ENCODE results near the gene HOXD9.

- no peak for TF ChIP-seq CTCF (conservative IDR thresholded peaks at IDR 0.05; ENCODE audit: low read length)
- no peak for TF ChIP-seq EZH2phosphoT487 (IDR thresholded peaks at IDR 0.05; ENCODE audit: borderline replicate concordance, low read depth, low read length)
Measured at GRCh38 chr2:176136374-176137251, 14.1 kb downstream of the HOXD9 start.
